Effector memory CD4-positive, alpha-beta T cell (primary cell): ENCODE results near the gene TMEM178B.

Source experiments
- DNase-seq, 3 donors: peaks; one replicate each; pipeline ENCODE4 v3.0.0-alpha.2; 2020
- H3K27ac ChIP-seq: 2 replicates; pipeline ENCODE4 v1.7.0; 2013; ENCODE audit warnings: mild to moderate bottlenecking, low read length, moderate library complexity; ENCODE audit not compliant: insufficient read depth, poor library complexity, severe bottlenecking
- H3K27me3 ChIP-seq: replicated peaks from 2 replicates; pipeline ENCODE4 v1.7.0; 2013; ENCODE audit warnings: mild to moderate bottlenecking, low read length; ENCODE audit not compliant: insufficient read depth, control insufficient read depth, poor library complexity, severe bottlenecking
- H3K36me3 ChIP-seq: 2 replicates; pipeline ENCODE4 v1.7.0; 2013; ENCODE audit warnings: mild to moderate bottlenecking, low read length, moderate library complexity; ENCODE audit not compliant: control insufficient read depth, insufficient read depth
- H3K4me1 ChIP-seq: 2 replicates; pipeline ENCODE4 v1.7.0; 2013; ENCODE audit warnings: low read length, mild to moderate bottlenecking; ENCODE audit not compliant: control insufficient read depth, insufficient read depth, poor library complexity, severe bottlenecking
- H3K4me3 ChIP-seq: 2 replicates; pipeline ENCODE4 v1.7.0; 2013; ENCODE audit warnings: low read length, low read depth, mild to moderate bottlenecking; ENCODE audit not compliant: insufficient read depth, poor library complexity, severe bottlenecking
- H3K9me3 ChIP-seq: 2 replicates; pipeline ENCODE4 v1.7.0; 2013; ENCODE audit warnings: mild to moderate bottlenecking, low read length, moderate library complexity; ENCODE audit not compliant: control insufficient read depth

The TMEM178B gene

GRCh38 chr7:141312395-141312794 is 238.5 kb downstream of the TMEM178B start:
- Histone ChIP-seq H3K4me3 (no peak overlapping the region), H3K4me1 (no peaks in the 10 kb centered on the region), H3K9me3 (no peaks in the 10 kb centered on the region), H3K27ac (no peak overlapping the region), H3K36me3 (no peaks in the 10 kb centered on the region), H3K27me3 (no peaks in the 10 kb centered on the region)
- no peak for DNase-seq

GRCh38 chr7:141312828-141313521 is 239.1 kb downstream of the TMEM178B start:
- Histone ChIP-seq H3K27ac (no peak overlapping the region), H3K9me3 (no peaks in the 10 kb centered on the region), H3K36me3 (no peaks in the 10 kb centered on the region), H3K27me3 (no peaks in the 10 kb centered on the region), H3K4me1 (no peaks in the 10 kb centered on the region), H3K4me3 (no peak overlapping the region)
- DNase-seq, result no peak

GRCh38 chr7:141313896-141314295 is 240.0 kb downstream of the TMEM178B start:
- DNase-seq, result no peak
- H3K4me1 ChIP-seq, result no peaks in the 10 kb centered on the region
- H3K36me3 ChIP-seq, result no peaks in the 10 kb centered on the region
- no peaks in the 10 kb centered on the region for H3K27me3 ChIP-seq
- H3K9me3 ChIP-seq, result no peaks in the 10 kb centered on the region
- no peak overlapping the region for H3K27ac ChIP-seq
- H3K4me3 ChIP-seq, result no peak overlapping the region

DNA sequence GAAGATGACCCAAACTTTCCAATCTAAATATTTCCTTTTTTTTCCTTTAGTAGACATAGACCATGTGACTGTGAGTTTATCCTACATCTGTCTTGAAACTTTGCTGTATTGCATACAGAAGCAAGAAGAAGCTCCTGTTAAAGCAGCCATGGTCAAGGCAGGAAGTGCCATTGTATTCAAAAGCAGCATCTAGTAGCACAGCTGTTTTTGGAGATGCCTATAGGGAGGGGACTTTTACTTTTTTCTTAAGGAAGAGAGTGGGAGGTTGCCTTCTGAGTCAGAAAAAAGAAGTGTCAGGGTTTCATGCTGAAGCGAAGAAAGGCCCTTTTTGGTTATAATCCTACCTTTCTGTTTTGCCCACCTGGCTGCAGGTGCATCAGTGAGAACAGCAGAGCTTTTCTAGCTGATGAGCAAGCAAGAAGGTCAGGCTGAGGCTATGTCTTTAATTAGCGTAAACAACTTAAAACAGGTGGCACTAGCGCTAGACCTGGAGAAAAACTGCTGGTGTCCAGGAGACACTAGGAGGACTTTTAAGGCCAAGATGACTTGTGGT is 243.2 kb downstream of the TMEM178B start:
- H3K9me3 ChIP-seq, result no peaks in the 10 kb centered on the region
- DNase-seq, result no peak
- H3K36me3 ChIP-seq, result no peaks in the 10 kb centered on the region
- no peaks in the 10 kb centered on the region for H3K27me3 ChIP-seq
- H3K27ac ChIP-seq, result no peak overlapping the region
- H3K4me1 ChIP-seq, result no peaks in the 10 kb centered on the region
- H3K4me3 ChIP-seq, result no peak overlapping the region

DNA sequence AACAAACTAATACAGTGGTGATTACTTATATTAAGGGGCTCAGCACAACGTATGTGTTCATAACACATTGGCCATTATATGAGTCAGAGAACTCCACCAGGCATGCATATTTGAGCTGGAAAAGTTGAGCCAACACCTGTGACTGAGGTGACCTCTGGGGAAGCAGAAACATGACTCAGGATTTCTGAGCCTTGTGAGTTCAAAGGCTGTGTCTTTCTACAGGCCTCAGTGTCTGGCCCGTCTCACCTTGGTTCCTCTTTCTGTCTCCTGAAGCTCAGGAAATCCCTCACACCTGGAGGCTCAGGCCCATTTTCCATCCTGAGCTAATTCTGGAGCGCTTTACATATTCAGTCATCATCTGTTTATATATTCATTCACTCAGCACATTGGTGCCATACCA is 246.4 kb downstream of the TMEM178B start:
- H3K4me1 ChIP-seq, result no peaks in the 10 kb centered on the region
- H3K9me3 ChIP-seq, result no peaks in the 10 kb centered on the region
- no peak for DNase-seq
- H3K36me3 ChIP-seq, result no peaks in the 10 kb centered on the region
- H3K4me3 ChIP-seq, result no peak overlapping the region
- H3K27ac ChIP-seq, result no peak overlapping the region
- no peaks in the 10 kb centered on the region for H3K27me3 ChIP-seq

DNA sequence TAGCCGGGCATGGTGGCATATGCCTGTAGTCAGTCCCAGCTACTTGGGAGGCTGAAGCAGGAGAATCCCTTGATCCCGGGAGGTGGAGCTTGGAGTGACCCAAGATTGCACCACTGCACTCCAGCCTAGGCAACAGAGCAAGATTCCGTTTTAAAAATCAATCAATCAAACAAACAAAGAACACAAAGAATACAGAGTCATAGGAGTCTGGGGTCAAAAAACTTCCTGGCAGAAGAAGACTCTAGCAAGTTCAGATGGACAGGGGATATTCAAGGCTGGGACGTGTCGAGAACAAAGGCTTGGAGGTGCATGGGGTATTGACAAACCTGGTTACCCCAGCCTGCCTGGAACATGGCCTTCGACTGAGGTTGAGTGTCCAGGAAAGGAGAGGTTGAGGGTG is 248.5 kb downstream of the TMEM178B start:
- no peak overlapping the region for H3K27ac ChIP-seq
- H3K4me3 ChIP-seq, result no peak overlapping the region
- no peak for DNase-seq
- no peaks in the 10 kb centered on the region for H3K36me3 ChIP-seq
- H3K9me3 ChIP-seq, result no peaks in the 10 kb centered on the region
- no peaks in the 10 kb centered on the region for H3K4me1 ChIP-seq
- no peaks in the 10 kb centered on the region for H3K27me3 ChIP-seq

DNA sequence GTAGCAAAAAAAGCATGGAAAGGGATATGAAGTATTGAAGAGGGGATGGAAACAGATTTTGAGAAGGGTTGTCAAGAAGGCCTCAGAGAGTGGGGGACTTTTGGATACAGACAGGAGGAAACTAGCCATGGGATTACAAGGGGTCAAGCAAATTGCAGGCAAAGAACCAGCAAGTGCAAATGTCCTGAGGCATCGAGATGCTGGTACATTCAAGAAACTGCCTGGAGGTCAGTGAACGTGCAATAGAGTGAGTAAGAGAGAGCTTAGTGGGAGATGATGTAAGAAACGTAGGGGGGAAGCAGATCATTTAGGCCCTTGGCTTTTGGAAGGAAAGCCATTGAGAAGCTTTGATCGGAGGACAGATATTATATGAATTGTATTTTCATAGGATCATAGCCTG is 250.0 kb downstream of the TMEM178B start:
- H3K4me3 ChIP-seq, result no peak overlapping the region
- no peaks in the 10 kb centered on the region for H3K9me3 ChIP-seq
- H3K27ac ChIP-seq, result no peak overlapping the region
- no peaks in the 10 kb centered on the region for H3K4me1 ChIP-seq
- DNase-seq, result no peak
- H3K27me3 ChIP-seq, result no peaks in the 10 kb centered on the region
- no peaks in the 10 kb centered on the region for H3K36me3 ChIP-seq

DNA sequence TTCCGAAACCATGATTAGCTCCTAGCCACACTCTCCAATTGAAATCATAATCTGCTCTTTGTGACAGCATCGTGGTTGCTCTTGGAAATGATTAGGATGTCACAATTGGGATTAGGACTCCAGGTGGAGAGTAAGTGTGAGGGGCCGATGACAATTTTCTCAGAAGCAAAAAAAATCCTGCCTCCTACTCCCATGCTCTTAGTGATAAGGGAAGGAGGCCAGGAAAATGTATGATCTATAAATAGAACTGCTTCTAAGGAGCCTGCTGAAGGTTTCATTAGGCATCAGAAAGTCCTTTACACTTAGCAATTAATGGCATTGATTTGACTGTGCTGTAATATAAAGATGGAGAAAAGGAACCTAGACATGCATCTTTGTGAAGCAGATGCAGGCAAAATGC is 251.0 kb downstream of the TMEM178B start:
- Histone ChIP-seq H3K27me3 (no peaks in the 10 kb centered on the region), H3K36me3 (no peaks in the 10 kb centered on the region), H3K4me3 (no peak overlapping the region), H3K4me1 (no peaks in the 10 kb centered on the region), H3K9me3 (no peaks in the 10 kb centered on the region), H3K27ac (no peak overlapping the region)
- DNase-seq, result no peak

GRCh38 chr7:141325275-141325674 is 251.4 kb downstream of the TMEM178B start:
- no peaks in the 10 kb centered on the region for H3K27me3 ChIP-seq
- H3K27ac ChIP-seq, result no peak overlapping the region
- no peaks in the 10 kb centered on the region for H3K9me3 ChIP-seq
- no peak for DNase-seq
- no peaks in the 10 kb centered on the region for H3K4me1 ChIP-seq
- H3K4me3 ChIP-seq, result no peak overlapping the region
- no peaks in the 10 kb centered on the region for H3K36me3 ChIP-seq

- Histone ChIP-seq H3K9me3 (no peaks in the 10 kb centered on the region), H3K36me3 (no peaks in the 10 kb centered on the region), H3K27me3 (no peaks in the 10 kb centered on the region), H3K27ac (no peak overlapping the region), H3K4me1 (no peaks in the 10 kb centered on the region), H3K4me3 (no peak overlapping the region)
- DNase-seq, result no peak
Measured at GRCh38 chr7:141328290-141328689, 254.4 kb downstream of the TMEM178B start.
